NCI-H1417 treated with DMSO at 0.1 percent for 48 hours (cell line): ENCODE data around the gene SLC1A5.
"Not testable (repeated sequence)": the region's sequence is repeated elsewhere in the genome, so short reads cannot be mapped to it uniquely, and the experiment has no call there.

Source experiments
- DNase-seq: peaks from one replicate; lab custom pipeline; 2025; lab: John Stamatoyannopoulos, UW

Gene SLC1A5

DNA sequence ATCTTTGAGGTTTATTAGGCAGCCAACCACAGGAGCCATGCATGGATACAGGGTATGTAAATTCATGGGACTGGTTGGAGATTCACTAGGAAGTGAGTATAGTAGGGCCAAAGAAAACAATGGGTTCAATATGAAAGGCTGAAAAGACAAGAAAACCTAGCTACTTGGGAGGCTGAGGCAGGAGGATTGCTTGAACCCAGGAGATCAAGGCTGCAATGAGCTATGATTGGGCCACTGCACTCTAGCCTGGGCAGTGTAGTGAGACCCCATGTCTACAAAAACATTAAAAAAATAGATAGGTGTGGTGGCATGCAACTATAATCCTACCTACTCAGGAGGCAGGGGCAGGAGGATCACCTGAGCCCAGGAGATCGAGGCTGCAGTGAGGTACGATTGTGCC lies 10.3 kb upstream of the SLC1A5 start:
- no peak for DNase-seq

DNA sequence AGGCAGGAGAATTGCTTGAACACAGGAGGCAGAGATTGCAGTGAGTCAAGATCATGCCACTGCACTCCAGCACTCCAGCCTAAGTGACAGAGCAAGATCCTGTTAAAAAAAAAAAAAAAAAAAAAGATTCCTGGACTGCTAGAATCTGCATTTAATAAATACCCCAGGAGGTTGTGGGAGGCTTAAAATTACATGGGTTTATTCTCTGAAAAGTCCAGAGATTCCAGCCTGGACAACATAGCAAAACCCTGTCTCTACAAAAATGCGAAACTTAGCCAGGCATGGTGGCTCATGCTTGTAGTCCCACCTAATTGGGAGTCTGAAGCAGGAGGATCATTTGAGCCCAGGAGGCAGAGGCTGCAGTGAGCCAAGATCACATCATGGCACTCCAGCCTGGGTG lies 9.5 kb upstream of the SLC1A5 start:
- DNase-seq = no peak

DNA sequence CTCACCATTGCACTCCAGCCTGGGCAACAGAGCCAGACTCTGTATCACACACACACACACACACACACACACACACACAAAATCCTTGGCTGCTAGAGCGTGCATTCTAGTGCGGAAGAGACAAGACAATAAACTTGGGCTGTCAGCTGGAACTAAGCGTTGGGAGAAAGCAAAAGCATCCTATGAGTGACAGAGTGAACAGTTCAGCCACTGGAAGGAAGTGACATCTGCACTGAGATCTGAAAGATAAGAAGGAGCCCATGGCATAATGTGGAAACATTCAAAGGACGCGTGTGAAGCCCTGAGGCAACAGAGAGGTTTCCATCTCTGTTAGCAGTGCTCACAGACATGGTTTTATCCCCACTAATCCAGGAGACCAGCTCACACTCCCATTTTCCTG lies 3.5 kb upstream of the SLC1A5 start:
- no peak for DNase-seq

DNA sequence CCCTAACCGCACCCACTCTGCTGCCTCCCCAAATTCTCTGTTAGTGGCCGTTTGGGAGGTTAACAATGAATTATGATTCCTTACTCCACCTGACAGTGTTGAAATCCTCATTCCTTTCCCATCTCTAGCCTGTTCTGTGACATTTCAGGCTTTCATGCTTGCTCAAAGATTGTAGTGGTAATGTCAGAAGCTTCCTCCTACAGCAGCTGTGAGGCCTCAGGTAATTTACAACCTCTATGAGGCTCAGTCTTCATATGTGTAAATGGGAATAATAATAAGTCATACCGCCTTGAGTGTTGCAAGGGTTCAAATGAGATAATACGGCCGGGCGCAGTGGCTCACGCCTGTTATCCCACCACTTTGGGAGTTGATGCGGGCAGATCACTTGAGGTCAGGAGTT lies 977 bp upstream of the SLC1A5 start:
- DNase-seq = no peak

DNA sequence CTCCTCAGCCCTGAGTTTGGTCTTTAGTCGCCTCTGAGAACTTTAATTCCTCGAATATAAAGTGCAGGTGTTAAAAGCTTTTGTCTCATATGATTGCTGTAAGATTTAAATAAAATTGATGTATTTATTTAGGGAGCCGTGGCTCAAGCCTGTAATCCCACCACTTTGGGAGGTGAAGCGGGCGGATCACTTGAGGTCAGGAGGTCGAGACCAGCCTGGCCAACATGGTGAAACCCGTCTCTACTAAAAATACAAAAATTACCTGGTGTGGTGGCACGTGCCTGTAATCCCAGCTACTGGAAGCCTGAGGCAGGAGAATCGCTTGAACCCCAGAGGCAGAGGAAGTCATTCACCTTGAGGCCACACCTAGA lies 559 bp upstream of the SLC1A5 start:
- no peak for DNase-seq

DNA sequence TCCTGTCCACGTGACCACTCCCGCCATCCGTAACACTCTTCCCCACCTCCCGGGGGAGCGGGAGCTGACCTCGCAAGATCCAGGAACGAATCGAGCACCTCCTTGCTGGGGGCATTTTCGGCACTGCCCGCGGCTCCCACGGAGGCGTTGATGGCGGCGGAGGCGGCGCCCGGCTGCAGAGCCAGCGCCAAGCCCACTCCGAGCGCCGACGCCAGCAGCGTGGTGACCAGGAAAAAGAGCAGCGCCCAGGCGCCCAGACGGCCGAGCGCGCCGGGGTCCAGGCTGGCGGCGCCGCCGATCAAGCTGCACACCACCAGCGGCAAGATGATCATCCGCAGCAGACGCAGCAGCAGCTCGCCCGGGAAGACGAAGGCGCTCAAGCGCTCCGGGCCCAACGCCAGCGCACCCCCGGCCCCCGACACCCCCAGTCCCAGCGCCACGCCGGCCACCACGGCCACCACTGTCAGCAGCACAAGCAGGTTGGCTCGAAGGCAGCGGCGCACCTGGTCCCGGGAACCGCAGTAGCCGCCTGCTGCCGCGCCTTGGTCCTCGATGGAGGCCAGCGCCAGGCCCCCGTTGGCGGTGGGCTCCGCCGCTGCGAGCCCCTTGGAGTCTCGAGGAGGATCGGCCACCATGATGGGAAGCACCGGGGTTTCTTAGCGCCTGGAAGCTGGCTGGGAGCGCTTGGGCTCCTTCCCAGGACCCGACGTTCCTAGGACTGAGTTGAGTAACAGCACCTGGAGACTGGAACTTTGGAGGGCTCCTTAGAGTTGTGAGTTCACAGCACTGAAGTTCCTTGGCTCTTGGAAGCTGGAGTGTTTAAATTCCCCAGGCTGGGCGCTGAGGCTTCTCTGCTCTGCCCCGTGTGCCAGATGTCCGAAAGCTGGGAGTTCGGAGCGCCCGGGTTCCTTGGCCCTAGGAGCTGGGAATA lies 798 bp downstream of the SLC1A5 start:
- DNase-seq = no peak

DNA sequence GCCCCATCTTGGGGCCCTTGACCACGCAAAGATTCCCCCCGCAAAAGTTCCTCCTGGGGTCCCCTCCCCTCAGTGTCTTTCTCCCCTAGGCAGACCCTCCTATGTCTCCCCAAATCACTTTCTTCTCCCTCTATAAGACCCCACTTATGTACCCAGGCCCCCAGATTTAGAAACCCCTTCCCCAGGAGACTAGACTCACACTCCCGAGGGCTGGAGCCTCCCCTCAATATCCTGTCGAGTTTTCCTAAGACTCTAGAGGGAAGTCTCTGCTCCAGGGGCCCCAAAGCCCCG lies 1.4 kb downstream of the SLC1A5 start:
- DNase-seq = no peak

DNA sequence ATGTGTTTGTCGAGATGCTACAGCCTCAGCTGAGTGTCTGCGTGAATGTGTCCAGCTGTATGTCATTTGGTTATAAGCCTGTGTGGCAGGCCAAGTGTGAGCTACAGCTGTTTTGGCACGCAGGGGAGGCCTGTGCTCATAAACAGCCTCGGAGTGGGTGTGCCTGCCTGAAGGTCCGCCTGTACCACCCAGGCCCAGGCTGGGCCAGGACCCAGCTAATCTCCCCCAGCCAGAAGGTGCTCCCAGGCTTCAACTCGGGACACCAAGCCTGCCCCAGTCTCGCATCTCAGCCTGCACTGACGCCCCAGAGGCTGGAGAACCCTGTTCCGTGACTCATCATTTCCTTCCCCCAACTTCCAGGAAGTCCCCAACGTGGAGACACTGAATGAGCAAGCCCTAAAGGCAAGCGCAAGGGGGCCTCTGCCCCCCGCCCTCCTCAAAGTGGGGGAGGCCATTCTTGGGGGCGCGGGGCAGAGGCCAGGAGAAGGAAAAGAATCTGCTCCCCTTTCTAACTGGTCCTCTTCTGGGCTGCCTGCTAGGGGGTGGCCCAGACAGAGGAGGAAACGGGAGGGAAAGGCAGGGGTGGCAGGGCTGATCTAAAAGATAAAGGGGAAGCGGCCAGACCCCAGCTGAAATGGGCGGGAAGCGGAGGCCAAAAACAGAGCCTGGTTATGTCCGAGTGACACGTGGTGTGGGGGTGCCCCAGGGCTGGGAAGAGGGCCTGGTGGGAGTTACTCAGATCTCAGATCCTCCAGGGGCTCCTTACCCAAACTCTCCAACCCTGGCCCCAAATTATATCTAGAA lies 2.0 kb downstream of the SLC1A5 start:
- DNase-seq = no peak

DNA sequence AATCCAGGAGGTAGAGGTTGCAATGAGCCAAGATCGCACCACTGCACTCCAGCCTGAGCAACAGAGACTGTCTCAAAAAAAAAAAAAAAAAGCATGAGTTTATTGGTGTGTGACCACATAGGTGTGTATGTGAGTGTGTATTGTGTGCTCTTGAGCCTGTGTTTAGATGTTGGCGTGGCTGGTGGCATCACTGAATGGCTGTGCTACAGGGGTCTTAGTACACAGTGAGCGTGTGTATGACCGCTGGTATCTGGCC lies 2.5 kb downstream of the SLC1A5 start:
- no peak for DNase-seq

DNA sequence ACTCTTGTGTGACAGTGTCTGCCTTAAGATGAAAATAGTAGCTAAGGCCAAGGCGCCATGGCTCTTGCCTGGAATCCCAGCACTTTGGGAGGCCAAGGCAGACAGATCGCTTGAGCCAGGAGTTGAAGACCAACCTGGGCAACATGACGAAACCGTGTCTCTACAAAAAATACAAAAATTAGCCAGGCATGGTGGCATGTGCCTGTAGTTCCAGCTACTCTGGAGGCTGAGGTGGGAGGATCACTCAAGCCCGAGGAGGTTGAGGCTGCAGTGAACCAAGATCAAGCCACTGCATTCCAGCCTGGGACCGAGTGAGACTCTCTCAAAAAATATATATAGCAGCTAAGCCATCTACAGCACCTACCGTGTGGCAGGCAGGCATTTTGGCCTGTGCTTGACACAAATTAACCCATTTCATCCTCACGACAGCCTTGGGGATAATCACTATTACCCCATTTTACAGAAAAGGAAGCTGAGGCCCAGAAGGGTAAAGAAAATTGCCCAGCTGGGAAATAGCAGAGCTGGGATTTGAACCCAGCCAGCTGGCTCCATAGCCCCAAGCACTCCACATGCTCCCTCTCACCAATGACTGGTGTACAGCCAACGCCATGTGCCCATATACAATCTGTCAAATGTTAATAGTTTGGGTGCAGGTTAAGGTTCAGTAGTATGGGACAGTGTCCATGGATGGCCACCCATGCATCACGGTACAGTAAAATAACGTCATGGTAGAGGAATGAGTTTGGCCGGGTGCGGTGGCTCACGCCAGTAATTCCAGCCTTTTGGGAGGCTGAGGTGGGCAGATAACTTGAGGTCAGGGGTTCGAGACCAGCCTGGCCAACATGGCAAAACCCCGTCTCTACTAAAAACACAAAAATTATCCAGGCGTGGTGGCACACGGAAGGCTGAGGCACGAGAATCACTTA lies 3.1 kb downstream of the SLC1A5 start:
- no peak for DNase-seq

DNA sequence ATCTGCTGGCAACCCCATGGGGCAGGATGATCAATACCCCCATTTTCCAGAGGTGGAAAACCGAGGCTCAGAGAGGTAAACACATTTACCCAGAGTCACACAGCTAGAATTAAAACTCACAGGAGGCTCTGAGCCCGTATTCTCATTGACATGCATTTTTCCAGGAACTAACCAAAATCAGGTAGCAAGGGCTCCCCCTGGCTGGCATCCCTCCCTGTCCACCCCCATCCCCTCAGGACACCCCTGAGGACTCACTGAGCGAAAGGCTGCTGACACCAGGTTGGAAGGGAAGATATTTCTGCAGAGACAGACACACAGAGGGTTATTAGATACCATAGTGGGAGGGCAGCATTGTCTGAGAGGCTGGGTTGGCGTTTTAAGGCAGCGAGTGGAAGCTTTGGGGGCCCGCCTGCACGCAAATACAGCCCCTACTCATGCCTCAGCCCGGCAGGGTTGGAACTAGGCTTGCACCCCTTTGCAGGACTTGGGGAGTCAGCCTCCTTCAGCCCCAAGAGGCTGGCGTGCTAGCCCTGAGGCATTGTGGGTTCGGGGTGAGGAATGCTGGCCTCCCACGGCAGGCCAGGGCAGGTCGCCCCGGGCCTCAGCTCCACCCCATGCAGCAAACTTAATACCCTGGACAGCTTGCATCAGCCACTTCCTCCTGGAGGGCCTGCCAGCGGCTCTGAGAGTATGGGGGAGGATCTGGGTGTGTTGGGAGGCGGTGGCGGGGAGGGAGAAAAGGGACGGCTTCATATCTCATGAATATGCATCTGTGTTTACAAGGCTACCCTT lies 3.9 kb downstream of the SLC1A5 start:
- DNase-seq = no peak

DNA sequence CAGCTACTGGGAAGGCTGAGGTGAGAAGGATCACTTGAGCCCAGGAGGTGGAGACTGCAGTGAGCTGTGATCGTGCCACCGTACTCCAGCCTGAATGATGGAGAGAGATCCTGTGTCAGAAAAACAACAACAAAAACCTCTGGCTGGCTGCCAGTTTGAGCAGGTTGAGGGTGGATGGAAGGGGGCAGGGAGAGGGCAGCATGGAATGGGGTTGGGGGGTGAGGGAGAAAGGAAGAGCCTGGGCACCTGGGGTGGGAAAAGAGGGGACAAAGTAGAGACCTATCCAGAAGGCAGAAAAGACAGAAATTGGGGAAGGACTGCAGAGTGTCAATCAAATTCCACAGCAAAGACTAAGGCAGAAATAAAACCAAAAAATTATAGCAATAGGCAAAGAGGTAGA lies 4.7 kb downstream of the SLC1A5 start:
- no peak for DNase-seq

DNA sequence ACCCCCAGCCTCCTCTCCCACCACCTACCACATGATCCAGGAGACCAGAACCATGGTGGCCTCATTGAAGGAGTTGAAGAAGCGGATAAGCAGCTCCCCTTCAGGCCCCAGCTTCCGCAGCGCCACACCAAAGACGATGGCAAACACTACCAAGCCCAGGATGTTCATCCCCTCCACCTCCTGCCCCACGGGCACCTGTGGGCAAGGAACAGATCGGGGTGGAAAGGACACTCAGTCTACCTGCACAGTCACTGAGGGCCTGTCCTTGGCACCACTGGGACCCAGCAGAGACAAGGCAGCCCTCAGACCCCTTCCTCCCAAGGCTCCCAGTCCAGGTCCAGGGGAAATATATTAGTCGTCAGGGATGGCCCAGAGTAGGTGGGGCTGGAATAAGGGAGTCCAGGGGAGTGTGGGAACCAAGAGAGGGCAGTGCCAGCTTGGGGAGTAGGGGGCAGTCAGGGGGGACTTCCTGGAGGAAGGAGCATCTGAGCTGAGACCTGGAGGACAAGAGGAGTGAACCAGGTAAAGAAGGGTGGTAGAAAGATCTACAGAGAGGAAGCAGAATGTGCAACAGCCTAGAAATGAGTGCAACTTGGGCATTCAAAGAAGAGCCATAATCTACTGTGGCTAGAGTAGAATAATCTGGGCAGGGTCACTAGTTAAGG lies 5.9 kb downstream of the SLC1A5 start:
- DNase-seq = no peak

DNA sequence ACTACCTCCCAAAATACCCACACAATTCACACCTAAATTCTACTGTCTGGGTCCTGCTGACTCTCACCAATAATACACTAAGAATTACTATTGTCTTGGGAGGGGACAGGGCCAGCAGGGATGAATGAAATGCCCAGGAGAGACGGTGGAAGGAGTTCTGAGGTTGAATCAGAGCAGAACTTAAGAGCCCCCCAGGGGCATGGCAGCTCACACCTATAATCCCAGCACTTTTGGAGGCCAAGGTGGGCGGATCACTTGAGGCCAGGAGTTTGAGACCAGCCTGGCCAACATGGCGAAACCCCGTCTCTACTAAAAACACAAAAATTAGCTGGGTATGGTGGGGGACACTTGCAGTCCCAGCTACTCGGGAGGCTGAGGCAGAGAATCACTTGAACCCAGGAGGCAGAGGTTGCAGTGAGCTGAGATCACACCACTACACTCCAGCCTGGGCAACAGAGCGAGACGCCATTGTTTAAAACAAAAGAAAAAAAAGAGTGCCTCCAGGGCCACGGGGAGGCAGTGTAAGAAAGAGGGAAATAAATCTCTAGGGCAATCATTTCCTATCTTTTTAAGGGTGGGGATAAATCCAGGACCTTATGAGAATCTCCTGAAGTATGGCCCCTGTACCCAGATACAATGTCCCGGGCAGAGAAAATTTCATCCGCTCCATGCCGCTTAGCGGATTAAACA lies 10.3 kb downstream of the SLC1A5 start:
- DNase-seq = not testable (repeated sequence)

DNA sequence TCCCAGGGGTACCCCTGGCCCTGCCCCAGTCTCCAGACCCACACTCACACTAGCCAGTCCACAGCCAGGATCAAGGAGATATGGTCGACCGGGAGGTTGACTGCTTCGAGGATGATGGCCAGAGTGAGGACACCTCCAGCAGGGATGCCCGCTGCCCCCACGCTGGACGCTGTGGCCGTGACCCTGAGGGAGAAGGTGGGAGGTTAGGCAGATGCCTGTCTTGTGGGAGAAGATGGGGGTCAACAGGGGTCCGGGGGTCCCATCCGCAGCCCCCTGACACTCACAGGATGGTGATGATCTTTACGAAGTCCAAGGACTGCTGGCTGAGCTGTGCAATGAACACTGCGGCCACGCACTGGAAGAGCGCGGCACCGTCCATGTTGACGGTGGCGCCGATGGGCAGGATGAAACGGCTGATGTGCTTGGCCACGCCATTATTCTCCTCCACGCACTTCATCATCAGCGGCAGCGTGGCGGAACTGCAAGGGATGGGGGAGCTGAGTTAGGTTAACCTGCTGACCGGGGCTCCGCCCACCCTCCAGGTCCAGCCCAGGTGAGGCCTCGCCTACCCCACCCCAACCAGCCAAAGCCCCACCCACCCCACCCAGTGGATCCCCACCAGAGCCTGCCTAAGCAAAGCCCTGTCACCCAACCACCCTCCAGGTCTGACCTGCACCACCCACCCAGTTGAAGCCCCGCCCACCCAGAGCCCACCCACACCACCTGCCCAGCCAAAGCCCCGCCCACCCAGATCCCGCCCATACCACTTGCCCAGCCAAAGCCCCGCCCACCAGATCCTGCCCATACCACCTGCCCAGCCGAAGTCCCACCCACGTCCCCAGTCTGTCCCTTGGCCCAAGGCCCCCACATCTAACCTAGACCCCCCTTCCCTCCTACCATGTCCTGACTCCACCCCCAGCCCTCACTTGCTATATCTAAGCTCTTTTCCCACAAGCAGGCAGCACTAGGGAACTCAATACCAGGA lies 11.2 kb downstream of the SLC1A5 start:
- DNase-seq = no peak

DNA sequence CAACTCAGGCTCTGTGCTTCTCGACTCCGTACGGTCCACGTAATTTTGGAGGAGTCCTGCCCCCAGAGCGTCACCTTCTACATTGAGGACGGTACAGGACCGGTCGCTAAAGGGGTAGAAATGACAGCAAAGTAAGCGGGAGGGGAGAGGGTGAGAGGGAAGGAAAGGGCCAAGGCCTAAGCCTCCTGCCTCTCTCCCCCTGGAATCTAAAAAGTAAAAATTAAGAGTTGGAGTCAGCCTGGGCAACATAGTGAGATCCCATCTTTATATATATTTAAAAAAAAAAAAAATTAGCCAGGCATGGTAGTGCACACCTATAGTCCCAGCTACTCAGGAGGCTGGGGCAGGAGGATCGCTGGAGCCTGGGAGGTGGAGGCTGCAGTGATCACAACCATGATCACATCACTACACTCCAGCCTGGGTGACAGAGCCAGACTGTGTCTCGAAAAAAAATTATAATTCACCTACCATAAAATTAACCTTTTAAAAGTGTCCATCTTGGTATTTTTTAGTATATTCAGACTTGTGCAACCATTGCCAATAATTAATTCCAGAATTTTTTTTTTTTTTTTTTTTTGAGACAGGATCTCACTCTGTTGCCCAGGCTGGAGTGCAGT lies 12.6 kb downstream of the SLC1A5 start:
- no peak for DNase-seq

DNA sequence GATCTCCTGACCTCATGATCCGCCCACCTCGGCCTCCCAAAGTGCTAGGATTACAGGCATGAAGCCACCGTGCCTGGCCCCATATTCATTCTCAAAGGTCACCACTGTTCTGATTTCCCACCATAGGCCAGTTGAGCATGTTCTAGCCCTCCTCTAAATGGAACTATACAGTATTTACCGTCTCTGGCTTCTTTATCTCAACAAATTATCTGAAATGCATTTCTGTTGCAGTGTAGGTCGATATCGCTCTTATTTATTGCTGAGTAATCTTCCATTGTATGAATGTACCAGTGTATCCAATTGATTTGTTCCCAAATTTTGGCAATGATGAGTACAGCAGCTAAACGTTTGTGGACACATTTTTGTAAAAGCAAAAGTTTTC lies 15.4 kb downstream of the SLC1A5 start:
- no peak for DNase-seq

DNA sequence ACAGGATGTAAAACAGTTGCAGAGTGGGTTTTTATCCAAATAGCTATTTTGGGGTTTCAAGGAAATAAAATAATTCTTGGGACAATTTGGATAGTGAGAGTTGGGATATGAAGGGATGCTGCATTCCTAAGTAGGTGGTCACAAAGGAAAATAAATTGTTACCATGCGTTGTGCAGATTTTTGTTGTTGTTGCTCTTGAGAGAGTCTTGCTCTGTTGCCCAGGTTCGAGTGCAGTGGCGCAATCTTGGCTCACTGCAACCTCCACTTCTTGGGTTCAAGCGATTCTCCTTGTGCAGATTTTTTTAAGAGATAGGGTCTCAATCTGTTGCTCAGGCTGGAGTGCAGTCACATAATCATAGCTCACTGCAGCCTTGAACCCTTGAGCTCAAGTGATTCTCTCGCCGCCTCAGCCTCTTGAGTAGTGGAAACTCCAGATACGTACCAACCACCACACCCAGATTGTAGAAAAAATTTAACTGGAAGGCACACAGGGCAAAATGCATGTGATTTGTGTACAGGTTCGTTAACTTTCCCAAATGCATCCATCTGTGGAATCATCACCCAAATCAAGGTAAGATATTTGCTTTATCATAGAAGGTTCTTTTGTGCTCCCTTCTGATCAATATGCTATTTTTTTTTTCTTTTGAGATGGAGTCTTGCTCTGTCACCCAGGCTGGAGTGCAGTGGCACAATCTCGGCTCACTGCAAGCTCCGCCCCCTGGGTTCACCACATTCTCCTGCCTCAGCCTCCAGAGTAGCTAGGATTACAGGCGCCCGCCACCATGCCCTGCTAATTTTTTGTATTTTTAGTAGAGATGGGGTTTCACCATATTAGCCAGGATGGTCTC lies 16.0 kb downstream of the SLC1A5 start:
- DNase-seq = no peak
